ENCODE results near the gene TSEN15.

The TSEN15 gene

DNA sequence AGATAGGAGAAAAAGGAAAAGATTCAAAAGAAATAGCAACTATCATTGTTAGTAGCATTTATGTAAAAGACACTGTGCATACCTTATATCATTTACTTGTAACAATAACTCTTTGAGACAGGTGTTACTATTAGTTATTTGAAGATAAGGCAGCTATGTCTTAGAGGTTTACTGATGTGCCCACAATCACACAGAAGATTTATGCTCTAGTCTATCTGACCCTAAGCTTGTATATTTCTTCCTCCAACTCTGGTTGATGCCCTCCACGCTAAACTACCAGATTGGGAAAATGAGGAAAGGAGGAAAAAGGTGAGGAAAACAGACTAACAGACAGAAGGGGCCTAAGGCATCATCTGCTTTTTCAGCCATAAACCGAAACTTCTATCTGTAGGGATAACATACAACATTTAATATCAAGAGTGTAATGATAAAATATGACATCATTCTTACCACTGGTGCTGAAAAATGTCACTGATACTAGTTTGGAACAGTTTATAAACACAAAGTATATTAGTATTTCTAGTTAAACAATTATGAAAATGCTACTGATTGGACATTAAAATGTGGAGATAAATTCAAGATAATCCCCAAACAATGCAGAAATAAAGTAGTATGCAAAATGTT is 19.1 kb upstream of the TSEN15 start:
- TF ChIP-seq, protein P1, sequence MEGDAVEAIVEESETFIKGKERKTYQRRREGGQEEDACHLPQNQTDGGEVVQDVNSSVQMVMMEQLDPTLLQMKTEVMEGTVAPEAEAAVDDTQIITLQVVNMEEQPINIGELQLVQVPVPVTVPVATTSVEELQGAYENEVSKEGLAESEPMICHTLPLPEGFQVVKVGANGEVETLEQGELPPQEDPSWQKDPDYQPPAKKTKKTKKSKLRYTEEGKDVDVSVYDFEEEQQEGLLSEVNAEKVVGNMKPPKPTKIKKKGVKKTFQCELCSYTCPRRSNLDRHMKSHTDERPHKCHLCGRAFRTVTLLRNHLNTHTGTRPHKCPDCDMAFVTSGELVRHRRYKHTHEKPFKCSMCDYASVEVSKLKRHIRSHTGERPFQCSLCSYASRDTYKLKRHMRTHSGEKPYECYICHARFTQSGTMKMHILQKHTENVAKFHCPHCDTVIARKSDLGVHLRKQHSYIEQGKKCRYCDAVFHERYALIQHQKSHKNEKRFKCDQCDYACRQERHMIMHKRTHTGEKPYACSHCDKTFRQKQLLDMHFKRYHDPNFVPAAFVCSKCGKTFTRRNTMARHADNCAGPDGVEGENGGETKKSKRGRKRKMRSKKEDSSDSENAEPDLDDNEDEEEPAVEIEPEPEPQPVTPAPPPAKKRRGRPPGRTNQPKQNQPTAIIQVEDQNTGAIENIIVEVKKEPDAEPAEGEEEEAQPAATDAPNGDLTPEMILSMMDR (IDR thresholded peaks at IDR 0.05): no peak

DNA sequence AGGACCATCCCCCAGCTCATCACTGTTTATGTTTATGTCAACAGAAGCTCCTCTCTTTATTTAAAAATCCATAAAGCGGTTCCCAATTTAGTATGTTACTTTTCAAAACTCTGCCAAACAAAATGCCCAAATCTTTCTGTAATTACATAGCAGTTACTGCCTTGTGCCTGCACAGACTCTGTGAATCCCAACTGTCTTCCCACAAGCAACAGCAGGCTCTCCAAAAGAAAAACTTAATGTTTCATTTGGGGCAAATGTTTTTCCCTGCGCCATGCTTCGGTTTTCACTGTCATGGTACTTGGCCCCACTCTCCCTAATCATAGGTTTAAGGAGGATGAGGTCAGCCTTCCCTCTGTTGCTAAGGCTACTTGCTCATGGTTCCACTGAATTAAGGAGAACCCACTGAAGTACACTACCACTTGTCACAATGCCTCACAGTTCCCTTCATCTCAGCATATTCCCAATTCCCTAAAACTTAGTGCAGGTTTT is 18.6 kb upstream of the TSEN15 start:
- TF ChIP-seq, protein P1 (IDR thresholded peaks at IDR 0.05): no peak

DNA sequence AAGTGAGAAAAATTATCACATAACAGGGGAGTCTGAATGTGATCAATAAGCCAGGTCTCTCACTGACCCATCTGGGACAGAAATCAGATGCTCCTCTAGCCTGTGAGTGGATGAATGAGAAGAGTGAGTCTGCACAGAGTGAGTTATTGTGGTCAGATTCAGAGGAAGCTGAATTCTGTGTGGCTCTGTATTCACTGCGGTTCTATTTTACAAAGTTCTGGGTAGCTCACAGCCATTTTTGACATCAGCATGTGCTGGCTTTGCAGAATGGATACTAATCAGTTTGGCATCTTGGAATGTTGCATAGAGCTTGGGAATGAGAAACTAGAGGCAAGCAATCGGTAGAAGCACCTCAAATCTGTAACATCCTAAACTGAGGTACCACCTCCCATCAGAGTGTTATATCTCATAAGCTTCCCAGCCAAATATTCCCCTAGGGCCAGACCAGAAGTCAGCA is 17.8 kb upstream of the TSEN15 start:
- TF ChIP-seq, protein P1 (IDR thresholded peaks at IDR 0.05): no peak

DNA sequence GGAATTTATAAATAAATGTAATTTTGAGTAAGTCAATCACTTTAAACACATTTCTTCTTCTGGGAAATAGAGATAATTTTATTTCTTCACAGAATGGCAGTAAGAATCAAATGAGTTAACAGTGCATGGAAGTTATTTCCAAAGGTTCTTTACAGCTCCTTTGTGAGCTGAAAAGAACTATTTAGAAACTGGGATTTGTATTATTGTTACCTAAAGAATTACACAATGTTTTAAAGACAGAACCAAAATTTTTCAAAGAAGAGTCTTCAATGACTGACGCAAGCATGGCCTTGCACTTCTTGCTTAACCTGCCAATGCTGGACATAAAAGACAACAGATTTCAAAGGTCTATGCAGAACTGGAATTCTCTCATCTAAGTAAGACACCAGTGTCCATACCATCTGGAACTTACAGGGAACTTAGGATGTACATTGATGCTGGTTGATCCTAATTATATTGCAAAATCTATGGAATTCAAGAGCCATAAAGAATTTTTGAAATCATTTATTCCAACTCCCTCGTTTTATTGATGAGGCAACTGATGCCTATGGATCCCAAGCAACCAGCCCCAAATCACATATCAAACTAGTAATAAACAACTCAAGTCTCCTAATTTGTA is 16.7 kb upstream of the TSEN15 start:
- TF ChIP-seq, protein P1 (IDR thresholded peaks at IDR 0.05): no peak

DNA sequence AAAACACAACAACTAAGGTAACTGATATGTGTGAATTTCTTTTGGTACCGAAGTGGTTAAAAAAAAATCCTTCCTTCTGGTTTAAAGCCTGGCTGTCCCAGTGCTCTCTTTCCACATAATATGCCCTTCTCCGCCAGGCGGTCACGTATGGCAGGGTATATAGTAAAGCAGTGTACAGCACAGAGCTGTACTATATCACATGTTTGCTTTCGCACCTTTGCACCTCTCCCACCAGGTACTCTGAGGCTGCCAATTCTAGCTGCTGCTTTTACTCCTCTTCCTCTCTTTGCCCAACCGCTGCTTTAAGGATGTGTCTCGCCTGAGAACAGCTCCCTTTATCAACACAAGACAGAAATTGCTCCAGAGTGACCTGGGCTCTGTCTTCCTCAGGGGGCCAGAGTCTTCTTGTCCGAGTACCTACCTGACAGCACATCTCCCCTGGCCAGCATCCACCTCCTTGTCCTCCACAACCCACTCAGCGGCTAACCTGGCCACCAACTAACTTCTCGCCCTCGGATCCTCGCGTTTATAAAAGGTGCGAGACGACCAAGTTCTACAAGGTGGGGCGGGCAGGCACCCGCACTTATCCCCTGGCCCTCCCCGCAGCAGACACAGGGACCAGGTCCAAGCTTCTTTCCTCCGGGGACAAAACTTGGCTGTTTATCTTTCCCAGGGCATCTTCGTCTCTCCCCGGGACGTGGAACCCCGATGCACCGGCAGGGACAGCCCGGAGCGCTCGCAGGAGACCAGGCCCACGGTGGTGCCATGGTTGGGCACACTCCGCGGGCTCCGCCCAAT is 15.6 kb upstream of the TSEN15 start:
- TF ChIP-seq, protein P1 (IDR thresholded peaks at IDR 0.05): no peak

DNA sequence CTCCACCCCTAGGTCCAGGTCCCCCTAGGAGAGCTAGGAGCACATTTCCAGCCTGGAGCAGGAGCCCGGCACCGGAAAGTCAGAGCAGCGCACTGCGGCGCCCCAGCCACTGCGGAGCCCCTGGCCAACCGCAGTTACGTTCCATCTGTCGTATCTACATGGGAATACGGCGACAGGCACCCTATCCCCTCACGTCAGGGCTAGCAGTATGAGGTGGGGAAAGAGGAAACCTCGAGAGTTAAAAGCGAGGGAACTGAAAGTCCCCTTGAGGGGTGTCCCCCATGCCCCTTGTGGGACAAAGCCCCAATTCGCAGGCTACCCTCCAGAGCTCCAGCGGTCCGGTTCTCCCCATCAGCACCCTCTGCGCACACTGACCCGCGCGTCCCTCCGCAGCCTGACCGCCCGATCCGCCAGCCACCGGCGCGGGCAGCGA is 15.0 kb upstream of the TSEN15 start:
- TF ChIP-seq, protein P1 (IDR thresholded peaks at IDR 0.05): no peak

DNA sequence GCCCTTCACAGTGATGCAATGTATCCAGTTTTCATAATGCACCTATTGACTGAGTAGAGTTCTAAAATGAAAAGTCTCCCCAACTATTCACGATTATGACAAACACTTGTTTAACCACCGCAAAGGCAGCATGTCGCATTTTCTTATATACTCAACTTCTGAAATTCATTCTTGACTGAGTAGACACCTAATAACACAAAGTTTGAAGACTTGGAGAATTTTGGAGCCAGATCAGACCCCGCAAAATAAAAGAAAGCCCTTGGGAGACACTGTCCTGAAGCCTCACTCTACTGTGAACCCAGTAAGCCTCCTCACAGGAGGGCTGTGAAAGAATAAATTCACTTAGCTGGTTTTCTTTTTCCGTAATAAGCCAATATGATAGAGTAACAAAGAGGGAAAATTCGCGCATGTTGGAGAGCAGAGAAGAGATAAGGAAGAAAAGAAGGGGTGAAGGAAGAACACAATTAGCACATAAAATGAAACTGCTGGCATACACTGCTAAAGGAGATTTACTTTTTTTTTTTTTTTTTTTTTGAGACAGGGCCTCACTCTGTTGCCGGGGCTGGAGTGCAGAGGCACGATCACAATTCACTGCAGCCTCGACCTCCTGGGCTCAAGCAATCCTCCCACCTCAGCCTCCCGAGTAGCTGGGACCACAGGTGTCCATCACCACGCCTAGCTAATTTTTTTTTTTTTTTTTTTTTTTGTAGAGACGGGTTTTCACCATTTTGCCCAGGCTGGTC is 13.5 kb upstream of the TSEN15 start:
- TF ChIP-seq, protein P1 (IDR thresholded peaks at IDR 0.05): no peak
